Tibial artery (tissue), 4 donors: Measurements from ENCODE around the gene IFNA17.

ENCODE experiments used
- DNase-seq, 2 donors: peaks; one replicate each; pipeline ENCODE4 v3.0.0-alpha.2; 2019
- H3K27ac ChIP-seq, 2 donors: fragments of 200-600 bp; sonication (generic) in 1 of 2; 1 replicate in 1 of 2; 2 replicates in 1 of 2; pipeline ENCODE4 v1.5.1; 2018 to 2019; ENCODE audit warnings: mild to moderate bottlenecking in 1 of 2
- H3K27me3 ChIP-seq, 2 donors: fragments of 200-600 bp; sonication (generic) in 1 of 2; one replicate each; pipeline versions ENCODE4 v1.5.1 to v1.6.0; 2016 to 2019
- H3K36me3 ChIP-seq, 3 donors: fragments of 200-600 bp; sonication (generic) in 2 of 3; one replicate each; pipeline ENCODE4 v1.5.1; 2016 to 2019; ENCODE audit warnings: mild to moderate bottlenecking in 2 of 3
- H3K4me1 ChIP-seq, 4 donors: fragments of 200-600 bp; sonication (generic) in 2 of 4; 1 replicate in 3 of 4; 2 replicates in 1 of 4; pipeline ENCODE4 v1.5.1; 2016 to 2019
- H3K4me3 ChIP-seq, 2 donors: fragments of 200-600 bp; sonication (generic) in 1 of 2; 1 replicate in 1 of 2; 2 replicates in 1 of 2; pipeline ENCODE4 v1.5.1; 2018 to 2019; ENCODE audit warnings: mild to moderate bottlenecking in 2 of 2
- H3K9me3 ChIP-seq, 3 donors: fragments of 200-600 bp; sonication (generic) in 1 of 3; one replicate each; pipeline ENCODE4 v1.5.1; 2016 to 2019
- intact Hi-C: fragments of 100-400 bp; cut with DNase I; formaldehyde crosslinking; loops from one replicate; pipeline ENCODE4 v1.15.0; 2023; ENCODE audit warnings: low total_unique reads
- TF ChIP-seq, protein P1 (sequence below), 2 experiments: fragments of 200-600 bp in 1 of 2; fragments of 450-650 bp in 1 of 2; IDR thresholded peaks; one replicate each; pipeline ENCODE4 v1.5.1; 2017 to 2019; ENCODE audit warnings: antibody characterized with exemption in 2 of 2, mild to moderate bottlenecking in 1 of 2, moderate library complexity in 1 of 2

IFNA17 gene

DNA sequence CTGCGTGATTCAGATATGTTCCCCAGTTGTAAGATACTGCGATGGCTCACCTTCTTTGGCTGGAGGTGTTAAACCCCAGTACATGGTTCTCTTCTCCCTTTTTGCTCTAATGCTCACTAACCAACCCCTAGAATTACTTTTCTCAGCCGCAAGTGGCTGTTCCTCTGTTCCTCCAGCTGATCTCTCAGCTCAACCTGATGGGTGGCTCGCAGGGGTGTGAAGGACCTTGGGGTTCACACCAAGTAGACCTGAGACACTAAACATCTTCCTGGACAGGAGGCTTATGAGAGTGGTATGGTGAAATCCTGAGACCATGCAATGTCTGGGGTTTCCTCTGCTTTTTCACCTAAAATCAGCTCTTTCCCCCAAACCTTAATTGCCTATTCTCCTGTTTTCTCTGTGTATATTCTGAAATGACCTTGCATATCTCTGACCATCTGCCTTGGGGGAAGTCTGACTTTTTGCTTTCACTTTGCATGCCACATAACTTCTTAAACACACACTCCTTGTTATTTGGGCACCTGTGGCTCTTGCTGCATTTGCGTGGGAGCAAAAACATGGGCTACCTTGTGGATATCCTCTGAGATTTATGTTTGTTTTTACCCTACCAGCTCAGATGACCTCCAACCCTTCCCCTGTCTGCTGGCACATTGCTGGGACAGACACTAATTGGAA lies 27.7 kb upstream of the IFNA17 start:
- intact Hi-C loops: no loop called here
- Histone ChIP-seq H3K27ac (no peak overlapping the region), H3K4me3 (no peak overlapping the region), H3K9me3 (no peaks in the 10 kb centered on the region), H3K27me3 (peaks cover 0 to 3% of the 10 kb centered on the region in 2 donors), H3K36me3 (no peaks in the 10 kb centered on the region), H3K4me1 (peaks cover 0 to 3% (median 0%) of the 10 kb centered on the region in 4 donors)
- no peak for DNase-seq
- TF ChIP-seq, protein P1, sequence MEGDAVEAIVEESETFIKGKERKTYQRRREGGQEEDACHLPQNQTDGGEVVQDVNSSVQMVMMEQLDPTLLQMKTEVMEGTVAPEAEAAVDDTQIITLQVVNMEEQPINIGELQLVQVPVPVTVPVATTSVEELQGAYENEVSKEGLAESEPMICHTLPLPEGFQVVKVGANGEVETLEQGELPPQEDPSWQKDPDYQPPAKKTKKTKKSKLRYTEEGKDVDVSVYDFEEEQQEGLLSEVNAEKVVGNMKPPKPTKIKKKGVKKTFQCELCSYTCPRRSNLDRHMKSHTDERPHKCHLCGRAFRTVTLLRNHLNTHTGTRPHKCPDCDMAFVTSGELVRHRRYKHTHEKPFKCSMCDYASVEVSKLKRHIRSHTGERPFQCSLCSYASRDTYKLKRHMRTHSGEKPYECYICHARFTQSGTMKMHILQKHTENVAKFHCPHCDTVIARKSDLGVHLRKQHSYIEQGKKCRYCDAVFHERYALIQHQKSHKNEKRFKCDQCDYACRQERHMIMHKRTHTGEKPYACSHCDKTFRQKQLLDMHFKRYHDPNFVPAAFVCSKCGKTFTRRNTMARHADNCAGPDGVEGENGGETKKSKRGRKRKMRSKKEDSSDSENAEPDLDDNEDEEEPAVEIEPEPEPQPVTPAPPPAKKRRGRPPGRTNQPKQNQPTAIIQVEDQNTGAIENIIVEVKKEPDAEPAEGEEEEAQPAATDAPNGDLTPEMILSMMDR (IDR thresholded peaks at IDR 0.05): no peak

DNA sequence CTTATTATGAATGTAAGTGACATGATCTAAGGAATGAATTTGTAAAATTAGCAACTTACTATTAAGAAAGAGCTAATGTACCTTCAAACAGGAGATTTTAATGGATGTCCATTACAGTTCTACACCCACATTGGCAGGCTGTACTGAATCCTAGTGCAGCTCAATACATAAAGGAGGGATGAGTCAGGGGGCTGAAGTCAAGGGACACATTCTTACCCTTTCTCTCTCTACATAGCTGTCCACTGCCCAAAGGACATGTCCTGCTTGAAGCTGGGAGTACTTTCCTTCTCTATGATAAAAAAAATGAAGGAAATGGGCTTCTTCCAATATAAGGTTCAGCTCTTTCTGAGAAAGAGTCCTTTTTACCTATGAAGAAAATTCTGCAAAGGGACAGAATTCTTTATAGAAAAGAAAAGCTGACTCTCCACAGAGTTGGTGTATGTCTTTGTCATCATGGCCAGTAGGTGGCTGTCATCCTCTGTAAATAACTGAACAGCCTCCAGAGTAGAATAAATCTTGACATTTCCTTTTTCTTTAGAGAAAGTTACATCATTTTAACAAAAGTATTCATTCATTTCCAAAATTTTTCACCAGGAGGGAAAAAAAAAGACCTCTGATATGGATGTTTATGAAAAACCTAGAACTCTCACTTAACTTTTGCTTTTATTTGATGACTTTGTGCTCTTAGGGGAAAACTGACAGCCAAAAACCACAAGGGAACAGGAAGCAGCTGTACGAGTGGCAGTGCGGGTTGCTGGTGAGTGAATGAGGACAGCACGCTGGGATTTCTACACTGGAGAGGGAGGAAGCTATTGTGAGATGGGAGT lies 24.9 kb upstream of the IFNA17 start:
- no peak overlapping the region for H3K4me3 ChIP-seq
- no peak overlapping the region for H3K27ac ChIP-seq
- intact Hi-C loops: no loop called here
- no peaks in the 10 kb centered on the region for H3K9me3 ChIP-seq
- TF ChIP-seq, protein P1 (IDR thresholded peaks at IDR 0.05): peak; percentile 25 to 40
- peaks cover 0 to 3% of the 10 kb centered on the region in 2 donors for H3K27me3 ChIP-seq
- H3K4me1 ChIP-seq: peaks cover 0 to 3% (median 0%) of the 10 kb centered on the region in 4 donors
- DNase-seq: peak in 1 of 2 donors; percentile 53
- no peaks in the 10 kb centered on the region for H3K36me3 ChIP-seq

DNA sequence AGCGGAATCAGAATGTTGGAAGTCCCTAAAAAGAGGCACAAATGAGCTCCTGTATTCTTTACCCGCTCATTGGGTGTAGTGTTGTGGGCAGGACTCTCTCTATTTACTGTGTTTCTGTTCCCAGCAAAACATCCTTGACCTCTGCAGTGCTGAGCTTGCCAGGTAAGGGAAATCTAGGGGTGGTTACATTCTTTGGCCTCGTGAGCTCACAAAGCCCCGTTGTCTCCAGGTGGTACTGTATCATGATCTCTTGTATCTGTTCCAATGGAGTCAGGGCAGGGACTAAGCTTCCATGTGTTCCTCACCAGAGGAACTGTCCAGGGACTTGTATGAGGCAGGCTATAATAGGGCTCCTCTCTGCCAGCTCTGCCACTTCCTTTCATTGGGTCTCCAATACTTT lies 23.6 kb upstream of the IFNA17 start:
- TF ChIP-seq, protein P1 (IDR thresholded peaks at IDR 0.05): no peak
- H3K27ac ChIP-seq: no peak overlapping the region
- no peak for DNase-seq

DNA sequence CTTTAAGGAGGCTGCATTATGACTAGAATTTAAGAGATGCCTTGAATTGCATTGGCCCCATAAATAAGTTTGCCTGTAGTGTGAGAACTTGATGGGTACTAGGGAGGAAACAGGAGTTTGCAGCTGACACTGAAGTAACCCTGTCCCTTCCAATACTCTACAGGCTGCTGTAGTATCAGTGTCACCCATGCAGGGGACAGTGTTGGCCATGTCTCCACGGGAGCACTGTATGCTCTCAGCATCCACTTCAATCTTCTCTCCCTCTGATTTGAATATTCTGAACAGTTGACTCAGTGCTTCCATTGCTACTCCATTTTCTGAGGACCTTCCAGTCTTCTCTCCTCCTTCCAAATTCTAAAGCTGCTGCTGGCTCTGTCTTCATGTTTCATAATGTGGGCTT lies 23.2 kb upstream of the IFNA17 start:
- TF ChIP-seq, protein P1 (IDR thresholded peaks at IDR 0.05): no peak
- Histone ChIP-seq H3K27ac (no peak overlapping the region), H3K9me3 (no peaks in the 10 kb centered on the region), H3K4me1 (peaks cover 0 to 3% (median 0%) of the 10 kb centered on the region in 4 donors), H3K27me3 (peaks cover 0 to 3% of the 10 kb centered on the region in 2 donors), H3K36me3 (no peaks in the 10 kb centered on the region), H3K4me3 (no peak overlapping the region)
- intact Hi-C loops: no loop called here
- no peak for DNase-seq

More for the DNA sequence above, 23.6 kb upstream of the IFNA17 start:
- no peak overlapping the region for H3K4me3 ChIP-seq
- intact Hi-C loops: no loop called here
- H3K4me1 ChIP-seq: peaks cover 0 to 3% (median 0%) of the 10 kb centered on the region in 4 donors
- H3K27me3 ChIP-seq: peaks cover 0 to 3% of the 10 kb centered on the region in 2 donors
- H3K9me3 ChIP-seq: no peaks in the 10 kb centered on the region
- H3K36me3 ChIP-seq: no peaks in the 10 kb centered on the region

DNA sequence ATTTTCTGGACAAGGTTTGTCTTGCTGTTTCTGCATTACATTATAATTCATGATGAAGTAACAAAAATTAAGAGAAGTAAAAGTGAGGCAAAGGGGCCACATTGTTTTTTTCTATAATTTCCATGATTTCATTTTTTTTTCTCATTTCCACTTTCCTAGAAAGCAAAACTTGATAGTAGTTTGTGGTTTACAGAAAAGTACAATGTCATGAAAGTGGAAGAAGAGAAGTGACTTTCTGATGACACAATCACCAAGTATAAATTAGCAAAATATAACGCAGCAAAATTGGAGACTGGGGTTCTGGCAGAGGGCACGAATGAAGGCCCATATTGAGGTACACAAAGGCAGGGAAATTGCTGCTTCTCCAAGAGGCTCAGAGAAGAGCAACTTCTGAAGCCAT lies 16.8 kb upstream of the IFNA17 start:
- Histone ChIP-seq H3K27me3 (no peaks in the 10 kb centered on the region), H3K9me3 (no peaks in the 10 kb centered on the region), H3K4me3 (no peak overlapping the region), H3K36me3 (no peaks in the 10 kb centered on the region), H3K4me1 (no peaks in the 10 kb centered on the region), H3K27ac (no peak overlapping the region)
- intact Hi-C loops: no loop called here
- TF ChIP-seq, protein P1 (IDR thresholded peaks at IDR 0.05): no peak
- DNase-seq: no peak
